PC-3 (cell line): Measurements from ENCODE around the gene AKAP13. TPM values are rescaled to one million over a fixed set of nuclear protein-coding genes. Genes with fewer than 3 reads are reported as not detected.

Experiments used
- ATAC-seq: fragments of 200-7000 bp; cut with Tn5 transposase; 2 replicates; pipeline ENCODE4 v1.9.1; 2020; ENCODE audit warnings: mild to moderate bottlenecking, moderate library complexity
- BruUV-seq: library from RNA; stranded (reverse); fragments of 400-500 nt; replicated peaks from 2 replicates; lab custom pipeline; 2021; lab: Mats Ljungman, UMichigan
- CTCF ChIA-PET: fragments of 300-600 bp; sonication (Branson Sonifier 250); formaldehyde crosslinking; loops from one replicate; lab custom pipeline; 2022; ENCODE audit warnings: antibody characterized with exemption; lab: Charles Lee
- POLR2A ChIA-PET: fragments of 300-600 bp; sonication (Branson Sonifier 250); formaldehyde crosslinking; loops from one replicate; lab custom pipeline; 2022; ENCODE audit warnings: antibody characterized with exemption; ENCODE audit not compliant: unreplicated experiment; lab: Charles Lee
- DNase-seq: peaks from one replicate; pipeline ENCODE4 v3.0.0-alpha.2; 2015
- H2AFZ ChIP-seq: fragments of 300-600 bp; sonication (generic); 2 replicates; pipeline ENCODE4 v1.6.0; 2016; ENCODE audit warnings: antibody characterized with exemption, low read length
- H3F3A ChIP-seq: fragments of 300-600 bp; sonication (generic); one replicate; pipeline ENCODE4 v1.6.0; 2017; ENCODE audit warnings: antibody characterized with exemption, low read length, control low read depth, mild to moderate bottlenecking; ENCODE audit not compliant: unreplicated experiment
- H3K27ac ChIP-seq: fragments of 300-600 bp; sonication (generic); 2 replicates; pipeline ENCODE4 v1.5.1; 2016; ENCODE audit warnings: mild to moderate bottlenecking, low read length
- H3K27me3 ChIP-seq: fragments of 300-600 bp; sonication (generic); 2 replicates; pipeline ENCODE4 v1.6.1; 2016; ENCODE audit warnings: low read length, mixed read lengths
- H3K36me3 ChIP-seq: fragments of 300-600 bp; sonication (generic); 2 replicates; pipeline ENCODE4 v1.6.1; 2016; ENCODE audit warnings: low read depth, mixed run types, low read length, mixed read lengths
- H3K4me1 ChIP-seq: fragments of 300-600 bp; sonication (generic); 2 replicates; pipeline ENCODE4 v1.5.1; 2016; ENCODE audit warnings: low read length; ENCODE audit not compliant: insufficient read depth
- H3K4me2 ChIP-seq: fragments of 300-600 bp; sonication (generic); 2 replicates; pipeline ENCODE4 v1.6.0; 2016; ENCODE audit warnings: low read length
- H3K4me3 ChIP-seq: fragments of 300-600 bp; sonication (generic); 2 replicates; pipeline ENCODE4 v1.5.1; 2016; ENCODE audit warnings: mild to moderate bottlenecking, low read length, mixed read lengths
- H3K79me2 ChIP-seq: fragments of 300-600 bp; sonication (generic); 2 replicates; pipeline ENCODE4 v1.6.1; 2017; ENCODE audit warnings: low read length, mixed read lengths
- H3K9ac ChIP-seq: fragments of 300-600 bp; sonication (generic); 2 replicates; pipeline ENCODE4 v1.6.0; 2016; ENCODE audit warnings: mild to moderate bottlenecking, low read length
- H3K9me2 ChIP-seq: fragments of 300-600 bp; sonication (generic); replicated peaks from 2 replicates; pipeline ENCODE4 v1.6.1; 2016; ENCODE audit warnings: mixed run types, low read length, mixed read lengths
- H3K9me3 ChIP-seq: fragments of 300-600 bp; sonication (generic); 2 replicates; pipeline ENCODE4 v1.6.1; 2016; ENCODE audit warnings: low read length, mixed read lengths
- H4K20me1 ChIP-seq: fragments of 300-600 bp; sonication (generic); 2 replicates; pipeline ENCODE4 v1.6.1; 2016; ENCODE audit warnings: low read length, mixed read lengths
- EZH2 ChIP-seq: fragments of 300-600 bp; sonication (generic); IDR thresholded peaks from one replicate; pipeline ENCODE4 v1.6.1; 2017; ENCODE audit warnings: antibody characterized with exemption, mild to moderate bottlenecking, low read length; ENCODE audit not compliant: unreplicated experiment
- EZH2phosphoT487 ChIP-seq: fragments of 300-600 bp; sonication (generic); IDR thresholded peaks from 2 replicates; pipeline ENCODE4 v1.6.1; 2018; ENCODE audit warnings: mild to moderate bottlenecking, antibody characterized with exemption, low read length, borderline replicate concordance
- intact Hi-C: fragments of 100-400 bp; cut with micrococcal nuclease; formaldehyde crosslinking; loops from 2 replicates; pipeline ENCODE4 v1.9.0; 2023
- total RNA-seq: library from RNA; depleted of rRNA; stranded (reverse); fragments of >200 nt; gene quantifications from 2 replicates; pipeline ENCODE4 v1.2.3, GENCODE V29; 2014
- TF ChIP-seq, protein P1 (sequence below): fragments of 300-600 bp; sonication (generic); conservative IDR thresholded peaks from 2 replicates; pipeline ENCODE4 v1.5.1; 2017; ENCODE audit warnings: antibody characterized with exemption, low read depth, mild to moderate bottlenecking, low read length

Gene AKAP13
- total RNA-seq, 1 experiment from 2014 or later: 36.8 TPM

DNA sequence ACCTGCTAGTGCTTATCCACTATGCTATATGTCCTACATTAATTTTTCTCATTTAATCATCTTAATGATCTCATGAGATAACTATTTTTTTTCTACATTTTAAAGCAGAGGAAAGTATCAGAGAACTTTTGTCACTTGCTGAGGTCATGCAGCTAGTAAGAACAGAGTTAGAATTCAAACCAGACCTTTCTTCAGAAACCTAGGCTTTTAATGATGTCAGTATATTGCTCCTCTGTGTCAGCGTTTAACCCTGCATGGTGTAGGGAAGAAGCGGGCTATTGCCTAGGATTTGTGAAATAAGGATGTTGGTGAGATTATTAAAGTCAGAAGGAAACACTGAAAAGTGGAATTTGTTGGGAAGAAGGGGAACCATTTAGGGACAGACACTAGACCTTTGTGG, 121.2 kb downstream of the AKAP13 start:
- no peaks in the 10 kb centered on the region for H3K27me3 ChIP-seq
- H3K9me3 ChIP-seq: no peaks in the 10 kb centered on the region
- H4K20me1 ChIP-seq: no peaks in the 10 kb centered on the region
- TF ChIP-seq EZH2: no peak
- no peak for TF ChIP-seq EZH2phosphoT487
- TF ChIP-seq, protein P1, sequence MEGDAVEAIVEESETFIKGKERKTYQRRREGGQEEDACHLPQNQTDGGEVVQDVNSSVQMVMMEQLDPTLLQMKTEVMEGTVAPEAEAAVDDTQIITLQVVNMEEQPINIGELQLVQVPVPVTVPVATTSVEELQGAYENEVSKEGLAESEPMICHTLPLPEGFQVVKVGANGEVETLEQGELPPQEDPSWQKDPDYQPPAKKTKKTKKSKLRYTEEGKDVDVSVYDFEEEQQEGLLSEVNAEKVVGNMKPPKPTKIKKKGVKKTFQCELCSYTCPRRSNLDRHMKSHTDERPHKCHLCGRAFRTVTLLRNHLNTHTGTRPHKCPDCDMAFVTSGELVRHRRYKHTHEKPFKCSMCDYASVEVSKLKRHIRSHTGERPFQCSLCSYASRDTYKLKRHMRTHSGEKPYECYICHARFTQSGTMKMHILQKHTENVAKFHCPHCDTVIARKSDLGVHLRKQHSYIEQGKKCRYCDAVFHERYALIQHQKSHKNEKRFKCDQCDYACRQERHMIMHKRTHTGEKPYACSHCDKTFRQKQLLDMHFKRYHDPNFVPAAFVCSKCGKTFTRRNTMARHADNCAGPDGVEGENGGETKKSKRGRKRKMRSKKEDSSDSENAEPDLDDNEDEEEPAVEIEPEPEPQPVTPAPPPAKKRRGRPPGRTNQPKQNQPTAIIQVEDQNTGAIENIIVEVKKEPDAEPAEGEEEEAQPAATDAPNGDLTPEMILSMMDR: no peak
- no peaks in the 10 kb centered on the region for H3F3A ChIP-seq
- BruUV-seq: no TSS peak
- DNase-seq (no peak), ATAC-seq (no peak)
- intact Hi-C loops: no loop called here
- H3K9me2 ChIP-seq: no peaks in the 10 kb centered on the region
- ChIA-PET POLR2A (no interaction called here), CTCF (no interaction called here)
- H3K4me1 ChIP-seq: peaks cover 18% of the 10 kb centered on the region
- H3K27ac ChIP-seq: no peak overlapping the region
- peaks cover 61% of the 10 kb centered on the region for H3K79me2 ChIP-seq
- H3K4me3 ChIP-seq: no peak overlapping the region
- H3K9ac ChIP-seq: no peak overlapping the region
- H3K36me3 ChIP-seq: no peaks in the 10 kb centered on the region
- H2AFZ ChIP-seq: no peak overlapping the region
- no peak overlapping the region for H3K4me2 ChIP-seq

DNA sequence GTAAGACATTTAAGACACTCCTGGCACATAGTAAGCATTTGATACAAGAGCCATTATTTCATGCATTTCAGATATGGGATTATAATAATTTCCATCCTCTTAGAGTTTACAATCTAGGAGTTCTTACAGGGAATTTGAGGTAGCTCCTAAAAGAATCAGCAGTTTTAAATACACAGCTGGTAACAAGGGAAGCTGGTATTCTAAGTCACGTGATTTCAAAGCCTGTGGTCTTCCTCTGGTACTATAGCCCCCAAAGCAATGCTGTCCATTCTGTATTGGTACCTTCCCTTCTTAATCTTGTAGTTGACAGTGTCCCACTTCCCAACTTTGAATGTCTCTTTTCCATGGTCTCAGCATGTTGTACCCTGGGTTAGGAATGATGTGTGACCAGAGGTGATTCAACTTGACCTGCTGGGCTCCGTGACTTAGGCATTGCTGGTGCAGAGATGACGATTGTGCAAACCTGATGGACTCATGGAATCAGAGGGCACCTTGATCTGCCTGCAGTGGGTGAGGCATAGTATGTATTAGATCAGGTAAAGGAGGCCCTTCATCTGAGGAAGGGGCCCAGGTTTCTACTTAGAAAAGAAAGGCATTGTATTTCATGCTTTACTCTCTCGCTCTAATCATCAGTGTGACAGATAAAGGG, 122.9 kb downstream of the AKAP13 start:
- ATAC-seq (no peak), DNase-seq (no peak)
- Histone ChIP-seq H3K79me2 (peaks cover 63% of the 10 kb centered on the region), H2AFZ (no peak overlapping the region), H3F3A (no peaks in the 10 kb centered on the region), H3K9me3 (no peaks in the 10 kb centered on the region), H4K20me1 (no peaks in the 10 kb centered on the region), H3K27ac (no peak overlapping the region), H3K36me3 (no peaks in the 10 kb centered on the region), H3K9ac (no peak overlapping the region), H3K4me2 (no peak overlapping the region), H3K4me3 (no peak overlapping the region), H3K4me1 (peaks cover 18% of the 10 kb centered on the region), H3K27me3 (no peaks in the 10 kb centered on the region), H3K9me2 (no peaks in the 10 kb centered on the region)
- TF ChIP-seq EZH2 (no peak), EZH2phosphoT487 (no peak)
- TF ChIP-seq, protein P1: no peak
- no TSS peak for BruUV-seq
- ChIA-PET POLR2A (no interaction called here), CTCF (no interaction called here)
- intact Hi-C loops: no loop called here
